Head of caudate nucleus (tissue), 42 donors: ENCODE results near the gene MS4A18.

ENCODE experiments used
- DNase-seq, 42 donors: peaks; one replicate each; pipeline versions ENCODE4 v3.0.0 to v3.0.0-alpha.2; 2020 to 2021; ENCODE audit warnings: mixed read lengths in 7 of 42
- intact Hi-C: fragments of 100-400 bp; cut with DNase I; formaldehyde crosslinking; loops from one replicate; pipeline ENCODE4 v1.15.0; 2022

The MS4A18 gene

GRCh38 chr11:60762851-60763691 lies 38.6 kb downstream of the MS4A18 start:
- intact Hi-C loops, result no loop called here
- peak in 1 of 42 donors; percentile 22 for DNase-seq

- no peak for DNase-seq
- intact Hi-C loops, result no loop called here
Measured at GRCh38 chr11:60763692-60764369, 39.3 kb downstream of the MS4A18 start.

- intact Hi-C loops, result no loop called here
- DNase-seq, result no peak
Measured at GRCh38 chr11:60764879-60765278, 40.4 kb downstream of the MS4A18 start.

GRCh38 chr11:60765355-60765754 lies 40.8 kb downstream of the MS4A18 start:
- intact Hi-C loops, result no loop called here

GRCh38 chr11:60766547-60766946 lies 42.0 kb downstream of the MS4A18 start:
- intact Hi-C loops, result no loop called here
- DNase-seq, result peak in 1 of 42 donors; percentile 2

More at GRCh38 chr11:60765355-60765754, 40.8 kb downstream of the MS4A18 start:
- no peak for DNase-seq

GRCh38 chr11:60767388-60767811 lies 42.9 kb downstream of the MS4A18 start:
- DNase-seq, result no peak
- intact Hi-C loops, result no loop called here

- intact Hi-C loops, result no loop called here
- no peak for DNase-seq
Measured at GRCh38 chr11:60768202-60768601, 43.7 kb downstream of the MS4A18 start.

- no peak for DNase-seq
- intact Hi-C loops, result no loop called here
Measured at GRCh38 chr11:60769273-60769672, 44.8 kb downstream of the MS4A18 start.

- intact Hi-C loops, result no loop called here
Measured at GRCh38 chr11:60769811-60770210, 45.3 kb downstream of the MS4A18 start.

GRCh38 chr11:60771146-60771545 lies 46.6 kb downstream of the MS4A18 start:
- DNase-seq, result no peak
- intact Hi-C loops, result no loop called here

More at GRCh38 chr11:60769811-60770210, 45.3 kb downstream of the MS4A18 start:
- DNase-seq, result no peak

GRCh38 chr11:60771879-60772525 lies 47.5 kb downstream of the MS4A18 start:
- DNase-seq, result no peak
- intact Hi-C loops, result no loop called here

GRCh38 chr11:60772666-60773065 lies 48.1 kb downstream of the MS4A18 start:
- DNase-seq, result no peak
- intact Hi-C loops, result no loop called here

- intact Hi-C loops, result no loop called here
- DNase-seq, result no peak
Measured at GRCh38 chr11:60774726-60775125, 50.2 kb downstream of the MS4A18 start.

- intact Hi-C loops, result no loop called here
Measured at GRCh38 chr11:60775420-60775961, 51.0 kb downstream of the MS4A18 start.

GRCh38 chr11:60776167-60776566 lies 51.6 kb downstream of the MS4A18 start:
- intact Hi-C loops, result no loop called here

More at GRCh38 chr11:60775420-60775961, 51.0 kb downstream of the MS4A18 start:
- peak; percentile 50 to 94 (median 85) for DNase-seq

GRCh38 chr11:60777106-60777505 lies 52.6 kb downstream of the MS4A18 start:
- intact Hi-C loops, result no loop called here
- DNase-seq, result no peak

More at GRCh38 chr11:60776167-60776566, 51.6 kb downstream of the MS4A18 start:
- DNase-seq, result no peak

- DNase-seq, result no peak
- intact Hi-C loops, result no loop called here
Measured at GRCh38 chr11:60777572-60777971, 53.1 kb downstream of the MS4A18 start.

- no peak for DNase-seq
- intact Hi-C loops, result no loop called here
Measured at GRCh38 chr11:60780065-60780464, 55.5 kb downstream of the MS4A18 start.

GRCh38 chr11:60780774-60781173 lies 56.3 kb downstream of the MS4A18 start:
- DNase-seq, result no peak
- intact Hi-C loops, result no loop called here
